Neural crest cell (in vitro differentiated cells): Measurements from ENCODE around the gene ENTPD2. TPM values are rescaled to one million over a fixed set of nuclear protein-coding genes. Genes with fewer than 3 reads are reported as not detected.
A peak's percentile ranks its signal among the peaks of the same experiment; 100 is the strongest.

ENCODE experiments used
- DNase-seq: peaks from one replicate; pipeline ENCODE4 v3.0.0; 2021; ENCODE audit warnings: low read depth, mixed read lengths, low spot score
- H3K27ac Mint-ChIP-seq: one replicate; pipeline ENCODE4 v1.8.0; 2021; ENCODE audit warnings: mild to moderate bottlenecking, mixed read lengths; ENCODE audit not compliant: unreplicated experiment
- H3K27me3 Mint-ChIP-seq: 2 replicates; pipeline ENCODE4 v1.8.0; 2021; ENCODE audit warnings: low read depth, mild to moderate bottlenecking, mixed read lengths
- H3K36me3 Mint-ChIP-seq: 2 replicates; pipeline ENCODE4 v1.8.0; 2021; ENCODE audit warnings: low read depth, mild to moderate bottlenecking, mixed read lengths
- H3K4me1 Mint-ChIP-seq: 2 replicates; pipeline ENCODE4 v1.8.0; 2021; ENCODE audit warnings: mixed read lengths
- H3K4me3 Mint-ChIP-seq: one replicate; pipeline ENCODE4 v1.8.0; 2021; ENCODE audit warnings: mild to moderate bottlenecking, mixed read lengths
- H3K9me3 Mint-ChIP-seq: 2 replicates; pipeline ENCODE4 v1.8.0; 2021; ENCODE audit warnings: mixed read lengths
- CTCF ChIP-seq: fragments of 200-600 bp; sonication (generic); conservative IDR thresholded peaks from 2 replicates; pipeline ENCODE4 v1.5.0; 2021; ENCODE audit warnings: antibody characterized with exemption, mild to moderate bottlenecking
- total RNA-seq: library from RNA; stranded (reverse); gene quantifications from 2 replicates; pipeline ENCODE4 v1.2.1, GENCODE V29; 2021

The ENTPD2 gene
- total RNA-seq, 1 donor from 2014 or later = not detected

GRCh38 chr9:137082222-137082924 is 28.5 kb upstream of the ENTPD2 start:
- H3K27me3 Mint-ChIP-seq = peaks cover 58% of the 10 kb centered on the region
- no peaks in the 10 kb centered on the region for H3K36me3 Mint-ChIP-seq
- no peak for TF ChIP-seq CTCF
- peaks cover 5% of the 10 kb centered on the region for H3K4me1 Mint-ChIP-seq
- H3K27ac Mint-ChIP-seq = no peak overlapping the region
- no peak for DNase-seq
- H3K9me3 Mint-ChIP-seq = no peaks in the 10 kb centered on the region
- H3K4me3 Mint-ChIP-seq = no peak overlapping the region

- peaks cover 69% of the 10 kb centered on the region for H3K27me3 Mint-ChIP-seq
- H3K36me3 Mint-ChIP-seq = no peaks in the 10 kb centered on the region
- no peak for DNase-seq
- H3K4me1 Mint-ChIP-seq = peaks cover under 1% of the 10 kb centered on the region
- no peaks in the 10 kb centered on the region for H3K9me3 Mint-ChIP-seq
- no peak overlapping the region for H3K27ac Mint-ChIP-seq
- no peak for TF ChIP-seq CTCF
- H3K4me3 Mint-ChIP-seq = peak overlapping the region; percentile 42
Measured at GRCh38 chr9:137080260-137081122, 26.6 kb upstream of the ENTPD2 start.

GRCh38 chr9:137079401-137079787 is 25.5 kb upstream of the ENTPD2 start:
- H3K27me3 Mint-ChIP-seq = peaks cover 78% of the 10 kb centered on the region

GRCh38 chr9:137078701-137079400 is 25.0 kb upstream of the ENTPD2 start:
- Mint-ChIP-seq H3K36me3 (no peaks in the 10 kb centered on the region), H3K27ac (no peak overlapping the region), H3K4me1 (no peaks in the 10 kb centered on the region), H3K4me3 (peak overlapping the region; percentile 54), H3K9me3 (no peaks in the 10 kb centered on the region), H3K27me3 (peaks cover 81% of the 10 kb centered on the region)
- DNase-seq = no peak
- TF ChIP-seq CTCF = no peak

More at GRCh38 chr9:137079401-137079787, 25.5 kb upstream of the ENTPD2 start:
- no peak for TF ChIP-seq CTCF
- Mint-ChIP-seq H3K4me3 (no peak overlapping the region), H3K9me3 (no peaks in the 10 kb centered on the region), H3K4me1 (no peaks in the 10 kb centered on the region), H3K36me3 (no peaks in the 10 kb centered on the region), H3K27ac (no peak overlapping the region)
- DNase-seq = no peak
